ENCODE results near the gene C1orf198.

GRCh38 chr1:230917284-230918135, 49.2 kb upstream of the C1orf198 start:
- TF ChIP-seq POLR2AphosphoS5 (IDR thresholded peaks at IDR 0.05; ENCODE audit: low read depth, low read length) (no peak), SIN3A (IDR thresholded peaks at IDR 0.05; ENCODE audit: borderline replicate concordance, insufficient read depth, low read length) (no peak), REST (IDR thresholded peaks at IDR 0.05; ENCODE audit: insufficient read depth in 1 of 2, low read depth in 2 of 2, low read length in 2 of 2) (no peak)
